GM10847 (cell line): ENCODE measurements around the gene NEURL1.

ENCODE experiments used
- POLR2A ChIP-seq: IDR thresholded peaks from 2 replicates; pipeline ENCODE4 v1.6.1; 2011; ENCODE audit not compliant: insufficient read length; ENCODE audit errors: extremely low read depth

The NEURL1 gene, protein sequence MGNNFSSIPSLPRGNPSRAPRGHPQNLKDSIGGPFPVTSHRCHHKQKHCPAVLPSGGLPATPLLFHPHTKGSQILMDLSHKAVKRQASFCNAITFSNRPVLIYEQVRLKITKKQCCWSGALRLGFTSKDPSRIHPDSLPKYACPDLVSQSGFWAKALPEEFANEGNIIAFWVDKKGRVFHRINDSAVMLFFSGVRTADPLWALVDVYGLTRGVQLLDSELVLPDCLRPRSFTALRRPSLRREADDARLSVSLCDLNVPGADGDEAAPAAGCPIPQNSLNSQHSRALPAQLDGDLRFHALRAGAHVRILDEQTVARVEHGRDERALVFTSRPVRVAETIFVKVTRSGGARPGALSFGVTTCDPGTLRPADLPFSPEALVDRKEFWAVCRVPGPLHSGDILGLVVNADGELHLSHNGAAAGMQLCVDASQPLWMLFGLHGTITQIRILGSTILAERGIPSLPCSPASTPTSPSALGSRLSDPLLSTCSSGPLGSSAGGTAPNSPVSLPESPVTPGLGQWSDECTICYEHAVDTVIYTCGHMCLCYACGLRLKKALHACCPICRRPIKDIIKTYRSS

DNA sequence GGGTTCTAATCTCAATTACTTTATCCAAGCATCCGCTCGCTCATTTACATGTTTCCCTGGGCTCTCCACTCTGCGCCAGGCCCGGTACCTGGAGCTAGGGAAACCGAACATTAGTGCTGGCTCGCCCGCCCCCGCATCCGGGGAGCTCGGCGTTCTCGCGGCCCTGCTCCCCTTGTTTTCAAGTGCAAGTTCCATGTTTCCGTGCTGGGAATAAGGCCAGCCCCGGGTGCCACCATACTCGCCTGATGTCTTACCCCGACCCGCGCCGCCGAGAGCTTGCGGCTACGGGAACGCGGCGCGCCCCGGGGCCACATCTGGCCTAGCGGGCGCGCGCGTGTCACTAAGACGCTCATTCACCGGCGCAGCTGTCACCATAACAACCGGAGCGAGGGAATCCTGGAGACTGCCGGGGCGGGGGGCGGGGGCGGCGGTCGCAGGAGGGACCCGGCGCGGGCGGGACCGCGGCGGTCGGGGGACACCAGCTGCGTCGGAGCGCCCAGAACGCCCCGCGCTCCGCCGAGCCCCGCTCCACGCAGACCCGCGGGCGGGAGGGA lies at the start of gene NEURL1:
Gene NEURL1, plus strand, starts transcription at position 344 of the 554 bp plus-strand sequence. CDS start 683 bp downstream, outside the sequence.
- TF ChIP-seq POLR2A = no peak

DNA sequence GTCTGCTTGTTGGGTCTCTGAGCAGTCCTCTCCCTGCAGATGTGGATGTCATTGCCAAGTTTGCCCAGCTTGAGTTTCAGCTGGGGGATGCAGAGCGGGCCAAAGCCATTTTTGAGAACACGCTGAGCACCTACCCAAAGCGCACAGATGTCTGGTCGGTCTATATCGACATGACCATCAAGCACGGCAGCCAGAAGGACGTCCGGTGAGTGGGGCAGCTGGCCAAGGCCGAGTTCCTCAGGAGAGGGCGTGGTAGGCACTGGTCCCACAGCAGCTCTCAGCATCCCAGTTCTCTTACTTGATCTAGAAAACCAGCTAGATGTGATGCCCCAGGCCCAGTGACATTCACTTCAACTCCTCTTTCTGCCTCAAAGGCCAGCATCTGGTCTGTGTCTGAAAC lies 49.0 kb upstream of the NEURL1 start:
- TF ChIP-seq POLR2A = no peak

DNA sequence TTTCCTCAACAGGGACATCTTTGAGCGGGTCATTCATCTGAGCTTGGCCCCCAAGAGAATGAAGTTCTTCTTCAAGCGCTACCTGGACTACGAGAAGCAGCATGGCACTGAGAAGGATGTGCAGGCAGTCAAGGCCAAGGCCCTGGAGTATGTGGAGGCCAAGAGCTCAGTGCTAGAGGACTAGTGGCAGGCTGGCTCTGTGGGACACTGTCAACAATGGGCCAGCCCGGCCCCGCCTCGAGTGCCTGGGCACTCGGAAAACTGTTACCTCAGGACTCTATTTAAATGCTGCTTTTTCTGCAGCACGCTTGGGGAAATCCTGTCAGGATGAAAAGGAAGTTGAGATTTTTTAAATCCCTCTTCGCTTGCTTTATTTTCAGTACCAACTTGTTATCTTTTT lies 48.1 kb upstream of the NEURL1 start:
- no peak for TF ChIP-seq POLR2A

DNA sequence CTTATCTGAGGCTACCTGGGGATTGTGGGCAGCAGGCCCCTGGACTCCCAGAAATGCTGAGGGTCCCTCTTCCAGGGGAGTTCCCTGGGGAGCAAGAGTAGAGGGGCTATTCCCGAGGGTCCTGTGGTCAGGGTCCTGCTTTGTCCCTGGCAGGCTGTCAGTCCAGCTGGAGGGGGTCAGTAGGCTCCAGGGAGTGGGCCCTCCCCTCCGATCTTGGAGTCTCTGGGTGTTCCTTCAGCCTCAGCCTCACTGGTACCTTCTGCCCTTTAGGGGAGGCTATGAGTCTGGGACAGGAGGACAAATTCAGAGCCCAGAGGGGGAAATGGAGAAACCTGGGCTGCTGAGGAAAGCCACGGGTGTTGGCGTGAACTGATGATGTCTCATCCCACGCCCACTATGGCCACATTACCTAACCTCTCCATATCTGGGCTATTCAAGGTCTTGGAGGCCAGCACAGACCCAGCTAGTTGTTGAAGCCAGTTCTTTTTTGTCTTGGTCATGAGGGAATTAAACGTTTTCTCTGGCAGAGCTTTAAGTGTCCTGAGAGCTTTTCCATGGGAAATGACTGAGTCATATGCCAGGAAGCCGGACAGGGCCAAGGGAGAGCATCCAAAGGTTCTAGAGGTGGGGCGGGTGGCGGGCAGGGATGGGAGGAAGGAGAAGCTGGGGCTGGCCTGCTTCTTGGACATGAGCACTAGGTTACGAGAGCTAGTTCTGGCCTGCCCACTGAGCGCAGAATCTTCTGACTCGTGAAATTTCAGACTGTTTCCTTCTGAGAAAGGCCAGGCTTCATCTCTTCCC lies 47.5 kb upstream of the NEURL1 start:
- no peak for TF ChIP-seq POLR2A

DNA sequence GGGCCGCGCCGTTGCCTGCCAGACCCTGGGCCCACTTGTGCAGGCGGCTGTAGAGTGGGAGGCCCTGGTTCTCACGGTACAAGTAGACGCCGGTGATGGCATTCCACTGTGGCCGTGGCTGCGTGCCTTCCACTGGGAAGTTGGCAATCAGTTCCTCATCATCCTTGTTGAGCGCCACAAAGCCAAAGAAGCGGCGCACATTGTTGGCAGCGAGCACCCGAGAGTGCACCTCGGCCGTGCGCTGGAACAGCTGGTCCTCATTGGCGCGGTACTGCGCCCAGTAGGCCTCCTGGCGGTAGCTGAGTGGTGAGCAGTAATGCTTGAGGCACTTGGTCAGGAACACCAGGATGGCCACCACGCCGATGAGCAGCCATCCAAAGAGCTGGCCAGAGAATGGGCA lies 46.3 kb upstream of the NEURL1 start:
- TF ChIP-seq POLR2A = no peak

DNA sequence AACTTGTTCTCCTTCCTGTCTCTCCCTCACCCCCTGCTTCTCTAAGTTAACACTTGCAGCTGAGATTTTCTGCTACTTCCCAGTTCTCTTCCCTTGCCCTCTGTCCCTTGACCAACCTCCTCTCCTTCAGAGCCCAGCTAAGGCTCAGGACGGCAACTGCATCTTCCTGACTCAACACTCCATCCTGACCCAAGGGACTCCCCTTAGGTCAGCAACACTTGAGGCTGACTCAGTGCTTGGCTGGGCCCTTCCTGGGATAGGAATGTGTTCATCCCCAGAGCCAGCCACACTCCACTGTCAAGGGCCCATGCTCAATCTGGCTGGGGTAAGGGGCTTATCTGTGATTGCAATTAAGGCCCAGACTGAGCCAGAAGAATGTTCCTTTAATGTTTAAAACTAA lies 44.8 kb upstream of the NEURL1 start:
- no peak for TF ChIP-seq POLR2A

DNA sequence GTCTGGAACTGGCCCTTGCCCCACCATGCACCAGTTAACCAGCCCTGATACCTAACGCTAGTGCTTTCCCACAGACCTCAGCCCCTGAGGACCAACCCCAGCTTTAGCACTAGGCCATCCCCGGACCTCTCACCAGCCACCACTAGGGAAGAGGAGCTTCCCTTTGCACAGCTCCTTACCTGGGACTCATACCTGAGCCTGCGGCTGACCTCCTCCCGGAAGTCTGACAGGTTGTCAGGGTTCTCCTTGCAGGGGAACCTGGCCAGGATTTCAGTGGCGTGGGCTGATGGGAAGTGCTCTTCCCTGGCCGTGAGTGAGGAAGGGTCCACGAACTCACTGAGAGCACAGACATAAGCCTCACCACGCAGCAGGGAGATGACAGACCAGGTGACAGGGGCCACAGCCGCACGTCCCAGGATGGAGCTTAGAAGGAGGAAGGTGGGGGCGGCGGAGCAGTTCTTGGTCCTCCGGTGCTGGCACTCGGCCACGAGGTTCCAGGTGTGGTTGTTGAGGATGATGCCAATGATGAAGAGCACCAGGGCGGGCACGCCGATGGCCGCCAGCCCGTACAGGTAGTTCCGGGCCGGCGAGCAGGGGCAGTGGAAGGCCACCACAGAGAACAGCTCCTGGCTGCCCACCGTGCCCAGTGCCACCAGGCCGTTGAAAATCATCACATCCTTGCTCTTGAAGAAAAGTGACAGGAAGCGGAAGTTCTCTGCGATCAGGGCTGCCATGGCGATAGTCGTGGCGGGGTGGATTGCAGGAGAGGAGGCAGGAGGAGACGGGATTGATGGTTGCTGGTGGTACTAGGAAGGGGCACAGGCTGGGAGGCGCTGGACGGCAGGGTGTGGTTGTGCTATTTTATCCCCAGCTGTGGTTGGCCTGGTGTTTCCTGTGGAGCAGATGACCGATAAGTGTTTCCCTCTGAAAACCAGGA lies 44.0 kb upstream of the NEURL1 start:
- TF ChIP-seq POLR2A = no peak

DNA sequence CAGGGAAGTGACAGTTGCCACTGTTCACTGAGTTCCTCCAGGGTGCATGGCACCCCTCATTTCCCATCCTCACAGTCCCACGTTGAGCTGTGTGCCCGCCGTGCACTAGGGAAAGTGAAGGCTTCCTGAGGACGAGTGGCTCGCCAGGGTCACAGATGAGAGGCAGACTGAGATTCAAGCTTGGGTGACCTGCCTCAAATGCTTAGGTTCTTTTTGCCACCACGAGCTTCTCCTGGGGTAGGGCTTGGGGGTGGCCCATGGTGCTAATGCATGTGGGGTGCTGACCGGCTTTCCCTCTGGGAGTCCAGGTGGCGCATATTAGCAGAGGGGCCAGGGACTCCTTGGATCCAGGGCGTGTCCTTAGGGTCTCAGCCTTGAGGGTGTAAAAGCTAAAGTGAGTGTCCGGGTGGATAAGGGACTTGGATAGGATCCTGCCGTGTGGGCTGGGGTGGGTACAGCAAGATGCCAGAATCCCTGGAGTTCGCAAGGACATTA lies 43.3 kb upstream of the NEURL1 start:
- no peak for TF ChIP-seq POLR2A

DNA sequence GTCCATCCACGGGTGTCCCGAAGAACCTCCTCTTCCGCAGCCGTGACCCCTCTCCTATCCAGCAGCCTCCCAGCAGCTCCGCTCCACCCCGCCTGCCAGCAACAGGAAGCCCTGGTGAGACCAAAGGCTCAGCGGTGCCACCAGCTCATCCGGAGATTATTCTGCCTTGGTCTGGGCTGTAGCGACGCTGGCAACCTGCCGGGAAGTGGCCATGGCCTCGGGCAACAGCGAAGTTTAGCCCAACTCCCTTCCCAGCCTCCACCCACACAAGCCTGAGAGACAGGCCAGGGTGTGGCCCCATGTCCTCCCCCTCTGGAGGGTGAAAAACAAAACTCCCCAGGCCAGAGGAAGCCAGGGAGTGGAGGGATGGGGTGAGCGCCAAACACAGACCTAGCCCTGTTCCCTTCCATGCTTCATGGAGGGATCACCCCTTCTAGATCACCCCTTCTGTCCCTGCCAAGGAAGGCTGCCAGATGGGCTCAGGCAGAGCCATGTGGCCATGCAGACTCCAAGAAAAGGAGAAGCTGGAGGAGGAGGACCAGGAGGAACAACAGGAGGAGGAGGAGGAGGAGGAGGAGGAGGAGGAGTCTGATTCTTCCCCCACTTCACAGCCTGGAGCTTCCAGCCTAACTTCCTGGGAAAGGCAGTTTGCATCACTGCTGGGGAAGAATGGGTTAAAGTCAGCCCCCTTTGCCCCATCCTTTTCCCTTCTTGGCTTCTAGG lies 42.3 kb upstream of the NEURL1 start:
- TF ChIP-seq POLR2A = peak; percentile 29

DNA sequence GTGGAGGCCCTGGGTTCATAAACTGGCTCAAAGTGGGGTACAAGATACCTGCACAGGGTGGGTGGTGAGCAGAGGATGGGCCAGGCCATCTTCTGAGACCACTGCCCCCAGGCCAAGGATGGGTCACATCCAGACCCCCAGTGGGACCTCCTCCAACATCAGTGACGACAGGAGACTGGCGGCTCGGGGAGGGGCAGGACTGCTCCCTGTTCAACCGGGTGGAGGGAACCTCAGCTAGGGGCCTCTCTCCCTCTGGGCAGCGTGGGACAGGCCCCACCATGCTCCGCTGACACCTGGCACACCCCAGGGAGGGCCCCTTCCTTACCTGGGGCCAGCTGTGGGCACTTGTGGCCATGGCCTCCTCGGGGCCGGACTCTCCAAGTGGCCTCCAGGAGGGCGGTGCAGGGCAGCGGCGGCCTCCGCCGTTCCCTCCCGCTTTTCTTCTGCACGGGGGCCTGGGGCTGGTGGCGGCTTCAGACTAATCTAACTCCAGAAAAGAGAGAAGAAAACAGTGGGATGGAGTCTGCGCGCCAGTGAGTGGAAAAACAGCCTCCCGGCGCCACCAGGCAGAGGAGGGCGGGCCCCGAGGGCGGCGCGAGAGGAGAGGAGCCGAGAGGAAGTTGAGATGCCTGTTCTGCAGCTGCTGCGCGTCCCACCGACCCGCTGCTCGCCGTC lies 41.5 kb upstream of the NEURL1 start, which contains the start of gene CALHM2:
Gene CALHM2, minus strand, starts transcription at position 540 of the 675 bp plus-strand sequence. CDS start 2,429 bp downstream, outside the sequence.
- TF ChIP-seq POLR2A = peak; percentile 54

DNA sequence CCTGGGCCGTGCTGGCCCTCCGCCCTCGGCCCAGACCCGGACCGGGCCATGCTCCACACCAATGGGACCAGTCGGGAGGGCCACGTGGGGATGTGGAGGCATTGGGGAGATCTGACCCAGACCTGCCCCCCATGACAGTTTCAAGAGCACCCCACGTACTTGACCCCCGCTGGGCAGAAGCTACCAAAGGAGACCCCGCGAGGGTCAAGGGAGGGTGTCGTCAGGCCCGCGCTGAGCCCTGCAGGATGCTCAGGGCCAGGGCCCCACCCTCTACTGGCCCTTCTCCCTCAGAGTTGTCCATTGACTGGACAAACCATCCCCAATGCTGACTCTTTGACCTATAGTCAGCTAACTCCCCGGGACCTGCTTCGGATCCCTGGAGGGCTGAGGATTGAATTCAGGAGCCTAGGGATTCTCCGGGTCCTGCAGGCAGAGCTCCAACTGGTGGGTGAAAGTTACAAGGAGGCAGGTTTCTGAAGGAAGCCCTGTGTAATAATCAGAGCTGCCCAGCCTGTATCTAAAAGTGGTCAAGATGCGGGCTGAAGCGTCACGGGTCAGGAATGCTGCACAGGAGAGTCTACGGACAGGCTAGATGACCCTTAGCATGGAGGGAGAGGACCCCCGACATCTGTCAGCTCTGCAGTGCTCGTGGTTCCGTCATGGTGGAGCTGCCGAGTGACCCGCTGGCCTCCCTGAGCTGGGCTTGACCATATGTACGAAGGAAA lies 40.8 kb upstream of the NEURL1 start:
- TF ChIP-seq POLR2A = no peak

DNA sequence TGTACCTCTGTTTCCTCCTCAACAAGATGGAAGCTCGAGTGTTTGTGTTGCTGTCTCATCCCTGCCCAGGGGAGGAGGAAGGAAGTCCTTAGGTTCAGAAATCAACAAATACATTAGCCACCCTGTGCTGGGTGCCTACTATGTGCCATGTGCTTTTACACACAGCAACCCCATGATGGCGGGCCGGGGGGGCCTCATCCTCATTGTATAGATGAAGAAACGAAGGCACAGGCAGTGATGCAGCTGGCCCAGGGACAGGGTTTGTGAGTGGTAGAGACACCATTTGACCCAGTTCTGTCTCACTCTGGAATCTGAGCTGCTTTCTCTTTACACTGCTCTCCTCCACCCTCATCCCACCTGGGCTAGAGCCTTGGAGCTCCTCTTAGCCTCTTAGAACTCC lies 39.5 kb upstream of the NEURL1 start:
- no peak for TF ChIP-seq POLR2A

DNA sequence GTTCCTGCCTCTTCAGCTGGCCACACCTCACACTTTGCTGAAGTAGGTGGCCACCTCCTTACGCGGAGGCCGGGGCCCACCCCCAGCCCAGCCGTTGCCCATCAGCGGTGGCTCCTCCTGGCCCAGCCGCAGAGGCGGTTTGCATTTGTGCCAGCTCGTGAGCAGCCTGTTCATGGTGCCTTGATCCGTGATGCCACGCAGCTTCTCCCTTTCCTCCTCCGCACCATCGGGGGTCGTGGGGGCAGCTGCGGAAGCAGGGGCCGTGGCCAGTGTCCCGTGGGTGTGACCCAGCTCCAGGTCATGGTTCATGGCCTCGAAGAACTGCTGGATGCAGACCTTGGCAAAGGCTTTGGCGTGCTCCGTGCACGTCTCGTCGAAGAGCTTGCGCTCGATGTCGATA lies 38.3 kb upstream of the NEURL1 start:
- TF ChIP-seq POLR2A = no peak
